Uterus (tissue), 4 donors: Measurements from ENCODE around the gene ANKFN1. TPM values are rescaled to one million over a fixed set of nuclear protein-coding genes. Genes with fewer than 3 reads are reported as not detected.
"Not testable (repeated sequence)": the region's sequence is repeated elsewhere in the genome, so short reads cannot be mapped to it uniquely, and the experiment has no call there.

Experiments used
- DNase-seq, 2 donors: peaks; one replicate each; pipeline ENCODE4 v3.0.0-alpha.2; 2019 to 2020
- H3K27ac ChIP-seq, 2 donors: fragments of 200-600 bp; sonication (generic); 1 replicate in 1 of 2; 2 replicates in 1 of 2; pipeline ENCODE4 v1.5.1; 2016 to 2018
- H3K27me3 ChIP-seq, 2 donors: fragments of 200-600 bp; sonication (generic); one replicate each; pipeline ENCODE4 v1.5.1; 2018 to 2019; ENCODE audit warnings: control low read depth in 1 of 2
- H3K36me3 ChIP-seq, 2 donors: fragments of 200-600 bp; sonication (generic); one replicate each; pipeline ENCODE4 v1.5.1; 2019; ENCODE audit warnings: control low read depth in 1 of 2
- H3K4me1 ChIP-seq, 2 donors: fragments of 200-600 bp; sonication (generic); one replicate each; pipeline ENCODE4 v1.5.1; 2018 to 2019; ENCODE audit warnings: control low read depth in 1 of 2
- H3K4me3 ChIP-seq, 2 donors: fragments of 200-600 bp; sonication (generic); 1 replicate in 1 of 2; 2 replicates in 1 of 2; pipeline ENCODE4 v1.5.1; 2018 to 2019; ENCODE audit warnings: mild to moderate bottlenecking in 1 of 2
- H3K9me3 ChIP-seq, 2 donors: fragments of 200-600 bp; sonication (generic); one replicate each; pipeline ENCODE4 v1.5.1; 2019; ENCODE audit warnings: control low read depth in 1 of 2
- CTCF ChIP-seq, 4 experiments: fragments of 200-600 bp in 2 of 4; fragments of 450-650 bp in 2 of 4; sonication (generic) in 2 of 4; IDR thresholded peaks; one replicate each; pipeline ENCODE4 v1.5.1; 2016 to 2019; ENCODE audit warnings: antibody characterized with exemption in 4 of 4, mild to moderate bottlenecking in 2 of 4, moderate library complexity in 1 of 4
- POLR2A ChIP-seq, 2 donors: fragments of 450-650 bp; IDR thresholded peaks; one replicate each; pipeline ENCODE4 v1.6.1; 2016; ENCODE audit warnings: antibody characterized with exemption in 2 of 2, mild to moderate bottlenecking in 1 of 2, moderate library complexity in 1 of 2
- intact Hi-C: fragments of 100-400 bp; cut with DNase I; formaldehyde crosslinking; loops from one replicate; pipeline ENCODE4 v1.15.1; 2023; ENCODE audit warnings: low total_unique reads
- total RNA-seq, 4 donors: library from RNA; depleted of rRNA in 3 of 4; stranded (reverse); fragments of >200 nt in 3 of 4; gene quantifications; one replicate each; pipeline versions ENCODE4 v1.1.0 to v1.2.4, GENCODE V29; 2014 to 2023
- donor health status: DM: yes; HTN: yes; CAD: no.

ANKFN1 gene
- total RNA-seq, 4 donors from 2014 or later = 0.27 to 2.6 TPM; not detected in 2

DNA sequence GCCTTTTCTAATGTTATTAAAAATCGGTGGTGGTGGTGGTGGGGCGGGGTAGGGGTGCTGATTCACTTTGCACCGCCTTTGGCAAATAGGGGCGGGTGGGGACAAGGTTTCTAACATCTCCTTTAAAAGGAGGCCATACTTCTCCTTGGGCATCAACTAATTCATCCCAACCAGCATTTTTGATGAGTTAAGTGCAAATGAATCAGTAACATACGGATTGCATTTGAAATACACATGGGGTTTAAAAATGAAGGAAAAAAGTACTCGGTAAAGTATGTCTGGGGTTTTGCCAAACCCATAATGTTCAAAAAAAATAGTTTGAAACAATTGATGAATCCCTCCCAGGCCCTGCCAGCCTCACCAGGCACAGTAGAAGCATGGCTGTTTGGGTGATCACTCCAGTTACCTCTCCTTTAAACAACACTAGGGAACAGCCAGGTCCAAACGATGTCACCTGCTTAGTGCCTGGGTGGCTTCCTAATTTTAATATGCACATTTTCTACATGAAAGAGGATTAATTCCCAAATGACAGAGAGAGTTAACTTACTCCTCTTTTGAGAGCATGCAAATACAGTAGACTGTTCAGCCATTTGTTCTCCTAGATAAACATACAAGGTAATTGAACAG, 107.2 kb downstream of the ANKFN1 start:
- no peaks in the 10 kb centered on the region for H3K4me1 ChIP-seq
- H3K9me3 ChIP-seq = no peaks in the 10 kb centered on the region
- no peaks in the 10 kb centered on the region for H3K36me3 ChIP-seq
- no peak for DNase-seq
- H3K4me3 ChIP-seq = no peak overlapping the region
- no peak overlapping the region for H3K27ac ChIP-seq
- no peak for TF ChIP-seq CTCF (IDR thresholded peaks at IDR 0.05)
- TF ChIP-seq POLR2A (IDR thresholded peaks at IDR 0.05) = no peak
- intact Hi-C loops = no loop called here
- H3K27me3 ChIP-seq = no peaks in the 10 kb centered on the region

DNA sequence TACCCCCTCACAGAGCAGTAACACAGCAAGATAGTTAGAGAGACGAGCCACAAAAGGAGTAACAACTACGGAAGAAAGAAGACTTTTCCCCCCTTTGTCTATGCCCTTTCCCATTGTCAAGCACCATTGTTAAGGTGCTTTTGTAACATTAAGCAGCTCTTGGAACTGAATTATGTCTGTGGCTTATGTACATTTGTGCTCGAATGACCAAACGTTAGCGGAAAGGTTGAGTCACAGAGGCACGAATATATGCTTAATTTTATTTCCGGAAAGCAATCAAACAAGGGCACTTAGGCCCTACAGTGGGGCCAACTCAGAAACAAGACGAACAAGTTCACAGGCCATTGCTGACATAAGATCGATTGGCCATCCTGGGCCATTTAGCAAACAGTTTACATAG, 109.5 kb downstream of the ANKFN1 start:
- no peak overlapping the region for H3K4me3 ChIP-seq
- intact Hi-C loops = no loop called here
- H3K27me3 ChIP-seq = no peaks in the 10 kb centered on the region
- H3K9me3 ChIP-seq = no peaks in the 10 kb centered on the region
- H3K36me3 ChIP-seq = no peaks in the 10 kb centered on the region
- no peak overlapping the region for H3K27ac ChIP-seq
- no peak for DNase-seq
- TF ChIP-seq POLR2A (IDR thresholded peaks at IDR 0.05) (no peak), CTCF (IDR thresholded peaks at IDR 0.05) (no peak)
- no peaks in the 10 kb centered on the region for H3K4me1 ChIP-seq

GRCh38 chr17:56269556-56270389, 116.5 kb downstream of the ANKFN1 start:
- H3K27ac ChIP-seq = no peak overlapping the region
- no peaks in the 10 kb centered on the region for H3K27me3 ChIP-seq

DNA sequence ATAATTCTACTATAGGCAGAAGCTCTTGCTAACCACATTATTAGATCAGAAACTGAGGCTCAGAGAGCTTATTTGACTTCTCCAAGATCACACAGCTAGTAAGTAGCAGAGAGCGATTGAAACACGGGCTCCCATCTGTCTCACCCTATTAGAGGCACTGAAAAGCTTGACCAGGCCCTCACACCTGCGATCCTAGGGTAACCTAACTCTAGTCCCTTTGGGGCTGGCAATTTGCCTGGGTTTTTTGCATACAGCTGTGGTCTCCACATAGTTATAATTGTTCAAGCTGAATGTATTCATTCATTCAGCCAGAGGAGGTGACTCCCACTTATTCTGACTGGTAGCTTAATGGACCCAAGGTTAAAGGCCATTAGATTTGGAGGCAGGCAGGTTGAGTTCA, 121.2 kb downstream of the ANKFN1 start:
- Histone ChIP-seq H3K9me3 (no peaks in the 10 kb centered on the region), H3K4me3 (no peak overlapping the region), H3K36me3 (no peaks in the 10 kb centered on the region), H3K27ac (no peak overlapping the region), H3K27me3 (no peaks in the 10 kb centered on the region), H3K4me1 (no peaks in the 10 kb centered on the region)
- TF ChIP-seq CTCF (IDR thresholded peaks at IDR 0.05) (no peak), POLR2A (IDR thresholded peaks at IDR 0.05) (no peak)
- intact Hi-C loops = no loop called here
- no peak for DNase-seq

More at GRCh38 chr17:56269556-56270389, 116.5 kb downstream of the ANKFN1 start:
- no peaks in the 10 kb centered on the region for H3K36me3 ChIP-seq
- H3K9me3 ChIP-seq = no peaks in the 10 kb centered on the region
- no peak for DNase-seq
- no peaks in the 10 kb centered on the region for H3K4me1 ChIP-seq
- no peak overlapping the region for H3K4me3 ChIP-seq
- intact Hi-C loops = no loop called here
- TF ChIP-seq POLR2A (IDR thresholded peaks at IDR 0.05) = no peak
- no peak for TF ChIP-seq CTCF (IDR thresholded peaks at IDR 0.05)

DNA sequence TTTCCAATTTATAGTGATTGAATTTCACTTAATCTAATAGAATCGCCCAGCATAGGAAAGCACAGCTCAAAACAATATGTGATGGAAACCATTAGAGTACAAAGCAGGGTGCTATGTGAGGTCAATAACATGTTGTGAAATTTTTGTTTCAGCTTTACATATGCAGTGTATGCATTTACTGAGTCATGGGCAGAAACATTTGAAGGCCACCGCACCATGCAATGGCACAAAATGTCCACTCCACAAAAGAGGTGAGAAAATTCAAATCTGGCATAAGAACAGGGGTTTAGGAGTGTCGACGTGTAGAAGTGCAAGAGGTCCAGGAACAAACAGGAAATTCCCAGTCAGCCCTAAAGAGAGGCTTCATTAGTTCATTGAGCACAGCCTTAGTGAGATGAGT, 131.2 kb downstream of the ANKFN1 start:
- no peak for DNase-seq
- H3K9me3 ChIP-seq = no peaks in the 10 kb centered on the region
- H3K4me1 ChIP-seq = no peaks in the 10 kb centered on the region
- intact Hi-C loops = no loop called here
- no peak overlapping the region for H3K4me3 ChIP-seq
- no peak overlapping the region for H3K27ac ChIP-seq
- H3K36me3 ChIP-seq = no peaks in the 10 kb centered on the region
- H3K27me3 ChIP-seq = no peaks in the 10 kb centered on the region
- no peak for TF ChIP-seq POLR2A (IDR thresholded peaks at IDR 0.05)
- no peak for TF ChIP-seq CTCF (IDR thresholded peaks at IDR 0.05)

- H3K27ac ChIP-seq = not testable (repeated sequence)
Measured at GRCh38 chr17:56288786-56289185, 135.5 kb downstream of the ANKFN1 start.

More at GRCh38 chr17:56288786-56289185, 135.5 kb downstream of the ANKFN1 start:
- H3K9me3 ChIP-seq, H3K36me3 ChIP-seq, DNase-seq, intact Hi-C loops, H3K4me1 ChIP-seq, H3K27me3 ChIP-seq, H3K4me3 ChIP-seq: not testable (repeated sequence)
